Amygdala (tissue), 56 donors: ENCODE results near the gene ATXN7L1.
A peak's percentile ranks its signal among the peaks of the same experiment; 100 is the strongest.

Experiments
- DNase-seq, 56 donors: peaks; one replicate each; lab custom pipeline; 2025; lab: John Stamatoyannopoulos, UW

Gene ATXN7L1

GRCh38 chr7:105689067-105689819 lies 187.2 kb downstream of the ATXN7L1 start:
- DNase-seq: no peak

GRCh38 chr7:105688617-105689016 lies 187.8 kb downstream of the ATXN7L1 start:
- DNase-seq: no peak

GRCh38 chr7:105685161-105685560 lies 191.2 kb downstream of the ATXN7L1 start:
- DNase-seq: no peak

GRCh38 chr7:105682341-105683060 lies 193.9 kb downstream of the ATXN7L1 start:
- DNase-seq: no peak

GRCh38 chr7:105680505-105681187 lies 195.8 kb downstream of the ATXN7L1 start:
- DNase-seq: no peak

- DNase-seq: peak in 39 of 56 donors; percentile 10 to 69 (median 39)
Measured at GRCh38 chr7:105678811-105679495, 197.4 kb downstream of the ATXN7L1 start.

- DNase-seq: peak in 2 of 56 donors; percentile 5 to 9
Measured at GRCh38 chr7:105677817-105678573, 198.4 kb downstream of the ATXN7L1 start.

GRCh38 chr7:105677410-105677730 lies 199.0 kb downstream of the ATXN7L1 start:
- no peak for DNase-seq

GRCh38 chr7:105675934-105676371 lies 200.4 kb downstream of the ATXN7L1 start:
- peak in 1 of 56 donors; percentile 30 for DNase-seq

- no peak for DNase-seq
Measured at GRCh38 chr7:105674200-105674920, 202.0 kb downstream of the ATXN7L1 start.

GRCh38 chr7:105673367-105674084 lies 202.9 kb downstream of the ATXN7L1 start:
- no peak for DNase-seq

GRCh38 chr7:105672801-105673200 lies 203.6 kb downstream of the ATXN7L1 start:
- DNase-seq: no peak

GRCh38 chr7:105666324-105666723 lies 210.1 kb downstream of the ATXN7L1 start:
- DNase-seq: no peak

GRCh38 chr7:105665684-105666083 lies 210.7 kb downstream of the ATXN7L1 start:
- no peak for DNase-seq

- no peak for DNase-seq
Measured at GRCh38 chr7:105664816-105665525, 211.4 kb downstream of the ATXN7L1 start.

GRCh38 chr7:105662998-105663397 lies 213.4 kb downstream of the ATXN7L1 start:
- no peak for DNase-seq

- no peak for DNase-seq
Measured at GRCh38 chr7:105661625-105662024, 214.8 kb downstream of the ATXN7L1 start.

GRCh38 chr7:105656922-105657521 lies 219.4 kb downstream of the ATXN7L1 start:
- peak in 1 of 56 donors; percentile 8 for DNase-seq
